CD8-positive, alpha-beta memory T cell (primary cell): Measurements from ENCODE around the gene MYOCOS. TPM values are rescaled to one million over a fixed set of nuclear protein-coding genes. Genes with fewer than 3 reads are reported as not detected.
A peak's percentile ranks its signal among the peaks of the same experiment; 100 is the strongest.

ENCODE experiments used
- CTCF ChIA-PET: fragments of 350-600 bp; sonication (Branson Sonifier 250); formaldehyde crosslinking; loops from one replicate; lab custom pipeline; 2021; ENCODE audit warnings: antibody characterized with exemption; lab: Charles Lee
- POLR2A ChIA-PET: fragments of 350-600 bp; sonication (Branson Sonifier 250); formaldehyde crosslinking; loops from one replicate; lab custom pipeline; 2021; ENCODE audit warnings: antibody characterized with exemption; lab: Charles Lee
- DNase-seq, 5 donors: peaks; one replicate each; pipeline versions ENCODE4 v3.0.0 to v3.0.0-alpha.2; 2020 to 2022; ENCODE audit warnings: mixed read lengths in 1 of 5
- H3K27ac ChIP-seq: one replicate; pipeline ENCODE4 v1.7.0; 2013; ENCODE audit warnings: low read depth, mild to moderate bottlenecking, low read length, moderate library complexity
- H3K27me3 ChIP-seq: 2 replicates; pipeline ENCODE4 v1.7.0; 2013; ENCODE audit warnings: low read length, mild to moderate bottlenecking; ENCODE audit not compliant: insufficient read depth, poor library complexity, severe bottlenecking
- H3K36me3 ChIP-seq: 2 replicates; pipeline ENCODE4 v1.7.0; 2013; ENCODE audit warnings: mild to moderate bottlenecking, low read length, moderate library complexity; ENCODE audit not compliant: insufficient read depth
- H3K4me1 ChIP-seq: 2 replicates; pipeline ENCODE4 v1.7.0; 2013; ENCODE audit warnings: mild to moderate bottlenecking, low read length, moderate library complexity; ENCODE audit not compliant: insufficient read depth
- H3K4me3 ChIP-seq: 2 replicates; pipeline ENCODE4 v1.7.0; 2013; ENCODE audit warnings: mild to moderate bottlenecking, low read length
- H3K9me3 ChIP-seq: 2 replicates; pipeline ENCODE4 v1.7.0; 2013; ENCODE audit warnings: mild to moderate bottlenecking, low read length
- H3K27ac Mint-ChIP-seq, 8 donors: one replicate each; pipeline ENCODE4 v1.8.0; 2020 to 2021; ENCODE audit warnings: mixed read lengths in 8 of 8, mild to moderate bottlenecking in 6 of 8, inconsistent platforms in 3 of 8, moderate library complexity in 3 of 8
- H3K27me3 Mint-ChIP-seq, 2 donors: one replicate each; pipeline ENCODE4 v1.8.0; 2020 to 2021; ENCODE audit warnings: mixed read lengths in 2 of 2, mild to moderate bottlenecking in 1 of 2, moderate library complexity in 1 of 2
- H3K36me3 Mint-ChIP-seq, 3 donors: one replicate each; pipeline ENCODE4 v1.8.0; 2020 to 2021; ENCODE audit warnings: mixed read lengths in 3 of 3, inconsistent platforms in 1 of 3, mild to moderate bottlenecking in 1 of 3
- H3K4me1 Mint-ChIP-seq, 3 donors: one replicate each; pipeline ENCODE4 v1.8.0; 2020 to 2021; ENCODE audit warnings: mixed read lengths in 3 of 3, inconsistent platforms in 1 of 3, mild to moderate bottlenecking in 1 of 3
- H3K4me3 Mint-ChIP-seq, 7 donors: one replicate each; pipeline ENCODE4 v1.8.0; 2020 to 2021; ENCODE audit warnings: mixed read lengths in 7 of 7, mild to moderate bottlenecking in 6 of 7, moderate library complexity in 4 of 7, inconsistent platforms in 2 of 7
- H3K9me3 Mint-ChIP-seq, 5 donors: one replicate each; pipeline ENCODE4 v1.8.0; 2020 to 2022; ENCODE audit warnings: mixed read lengths in 5 of 5, mild to moderate bottlenecking in 3 of 5, moderate library complexity in 2 of 5, inconsistent platforms in 1 of 5
- polyA plus RNA-seq: library from polyadenylated mRNA; unstranded; fragments of 300-500 nt; fragmentation: Illumina TruSeq; gene quantifications from one replicate; pipeline ENCODE4 v1.2.3, GENCODE V29; 2021
- total RNA-seq, 2 experiments: library from RNA; stranded (reverse); gene quantifications; one replicate each; pipeline ENCODE4 v1.2.3, GENCODE V29; 2021

MYOCOS gene
- total and polyA plus RNA-seq, 3 experiments from 2014 or later: not detected

GRCh38 chr1:171643156-171643555 is 21.1 kb downstream of the MYOCOS start:
- peaks cover 5 to 10% of the 10 kb centered on the region in 2 donors for H3K27me3 Mint-ChIP-seq
- no peak overlapping the region for H3K4me3 ChIP-seq
- no peak for DNase-seq
- no peaks in the 10 kb centered on the region for H3K36me3 ChIP-seq
- no peaks in the 10 kb centered on the region for H3K4me1 ChIP-seq
- H3K36me3 Mint-ChIP-seq: no peaks in the 10 kb centered on the region
- ChIA-PET CTCF (interaction anchor here (2.7 kb wide), 1 partner anchor 342 kb away, joined by 22 read pairs; no protein-coding TSS in a partner anchor), POLR2A (interaction anchor here (0.6 kb wide), 1 partner anchor 359 kb away, joined by 4 read pairs; no protein-coding TSS in a partner anchor)
- peak overlapping the region in 1 of 7 donors; percentile 5 for H3K4me3 Mint-ChIP-seq
- no peaks in the 10 kb centered on the region for H3K9me3 Mint-ChIP-seq
- no peaks in the 10 kb centered on the region for H3K9me3 ChIP-seq
- H3K4me1 Mint-ChIP-seq: peaks cover 6 to 10% (median 10%) of the 10 kb centered on the region in 3 donors
- no peak overlapping the region for H3K27ac ChIP-seq
- H3K27ac Mint-ChIP-seq: peak overlapping the region in 1 of 8 donors; percentile 38
- no peaks in the 10 kb centered on the region for H3K27me3 ChIP-seq

- H3K36me3 ChIP-seq: no peaks in the 10 kb centered on the region
- peaks cover 4 to 5% of the 10 kb centered on the region in 2 donors for H3K27me3 Mint-ChIP-seq
- H3K9me3 ChIP-seq: no peaks in the 10 kb centered on the region
- H3K4me3 Mint-ChIP-seq: peak overlapping the region in 2 of 7 donors; percentile 20 to 30
- CTCF ChIA-PET: interaction anchor here (0.8 to 3.5 kb wide), 10 partner anchors 8 to 341 kb away, joined by 3 to 22 read pairs (median 5); no protein-coding TSS in a partner anchor
- no peak overlapping the region for H3K27ac ChIP-seq
- no peaks in the 10 kb centered on the region for H3K27me3 ChIP-seq
- no peaks in the 10 kb centered on the region for H3K36me3 Mint-ChIP-seq
- POLR2A ChIA-PET: interaction anchor here (0.6 kb wide), 1 partner anchor 68 kb away, joined by 3 read pairs; no protein-coding TSS in a partner anchor
- H3K27ac Mint-ChIP-seq: peak overlapping the region in 1 of 8 donors; percentile 27
- H3K4me1 Mint-ChIP-seq: peaks cover 6 to 10% (median 10%) of the 10 kb centered on the region in 3 donors
- H3K4me3 ChIP-seq: no peak overlapping the region
- no peaks in the 10 kb centered on the region for H3K4me1 ChIP-seq
- H3K9me3 Mint-ChIP-seq: no peaks in the 10 kb centered on the region
- peak; percentile 12 to 62 (median 38) for DNase-seq
These were observed 22.9 kb downstream of the MYOCOS start for GRCh38 chr1:171644805-171645483.

- no peak overlapping the region for H3K27ac ChIP-seq
- no peak overlapping the region for H3K27ac Mint-ChIP-seq
- POLR2A ChIA-PET: no interaction called here
These were observed 23.7 kb downstream of the MYOCOS start for GRCh38 chr1:171645553-171646248.

GRCh38 chr1:171646249-171646560 is 24.2 kb downstream of the MYOCOS start:
- Mint-ChIP-seq H3K27me3 (peaks cover 8 to 13% of the 10 kb centered on the region in 2 donors), H3K36me3 (no peaks in the 10 kb centered on the region), H3K27ac (no peak overlapping the region), H3K4me3 (no peak overlapping the region), H3K4me1 (peaks cover 6 to 10% (median 10%) of the 10 kb centered on the region in 3 donors), H3K9me3 (no peaks in the 10 kb centered on the region)
- no peak overlapping the region for H3K27ac ChIP-seq
- ChIA-PET CTCF (interaction anchor here (1.3 to 3.5 kb wide), 2 partner anchors 9 to 342 kb away, joined by 4 to 16 read pairs; no protein-coding TSS in a partner anchor), POLR2A (no interaction called here)
- no peaks in the 10 kb centered on the region for H3K9me3 ChIP-seq
- no peaks in the 10 kb centered on the region for H3K27me3 ChIP-seq
- H3K36me3 ChIP-seq: no peaks in the 10 kb centered on the region
- no peak for DNase-seq
- no peak overlapping the region for H3K4me3 ChIP-seq
- no peaks in the 10 kb centered on the region for H3K4me1 ChIP-seq

More at GRCh38 chr1:171645553-171646248, 23.7 kb downstream of the MYOCOS start:
- Mint-ChIP-seq H3K9me3 (no peaks in the 10 kb centered on the region), H3K4me1 (peaks cover 6 to 10% (median 10%) of the 10 kb centered on the region in 3 donors), H3K4me3 (no peak overlapping the region), H3K27me3 (peaks cover 6 to 8% of the 10 kb centered on the region in 2 donors), H3K36me3 (no peaks in the 10 kb centered on the region)
- Histone ChIP-seq H3K27me3 (no peaks in the 10 kb centered on the region), H3K36me3 (no peaks in the 10 kb centered on the region), H3K4me3 (no peak overlapping the region), H3K9me3 (no peaks in the 10 kb centered on the region), H3K4me1 (no peaks in the 10 kb centered on the region)
- no peak for DNase-seq
- CTCF ChIA-PET: interaction anchor here (0.8 to 3.5 kb wide), 8 partner anchors 9 to 343 kb away, joined by 3 to 22 read pairs (median 6); no protein-coding TSS in a partner anchor

- H3K4me3 Mint-ChIP-seq: no peak within 1 kb of the TSS
These were observed 30.3 kb downstream of the MYOCOS start, which contains the start of gene MYOC for GRCh38 chr1:171652234-171652822. Gene MYOC (minus strand): TSS chr1:171652688. CDS start chr1:171652611, 77 bp downstream.

GRCh38 chr1:171653796-171654195 is 31.8 kb downstream of the MYOCOS start:
- POLR2A ChIA-PET: no interaction called here
- no peak overlapping the region for H3K27ac Mint-ChIP-seq
- H3K9me3 Mint-ChIP-seq: no peaks in the 10 kb centered on the region
- peaks cover 16 to 63% of the 10 kb centered on the region in 2 donors for H3K27me3 Mint-ChIP-seq
- no peak for DNase-seq
- Histone ChIP-seq H3K36me3 (no peaks in the 10 kb centered on the region), H3K9me3 (no peaks in the 10 kb centered on the region), H3K27me3 (peaks cover 10% of the 10 kb centered on the region), H3K4me1 (peaks cover 6% of the 10 kb centered on the region), H3K4me3 (no peak overlapping the region), H3K27ac (no peak overlapping the region)
- CTCF ChIA-PET: interaction anchor here (1.4 to 2.7 kb wide), 2 partner anchors 8 to 340 kb away, joined by 3 to 16 read pairs; no protein-coding TSS in a partner anchor
- peaks cover 7 to 10% (median 10%) of the 10 kb centered on the region in 3 donors for H3K4me1 Mint-ChIP-seq
- no peaks in the 10 kb centered on the region for H3K36me3 Mint-ChIP-seq
- no peak overlapping the region for H3K4me3 Mint-ChIP-seq

More at GRCh38 chr1:171652234-171652822, 30.3 kb downstream of the MYOCOS start, which contains the start of gene MYOC:
- no peaks in the 10 kb centered on the region for H3K9me3 Mint-ChIP-seq
- peaks cover 10% of the 10 kb centered on the region for H3K27me3 ChIP-seq
- CTCF ChIA-PET: no interaction called here
- H3K27ac Mint-ChIP-seq: peak within 1 kb of the TSS in 1 of 8 donors; percentile 90
- no peaks in the 10 kb centered on the region for H3K36me3 Mint-ChIP-seq
- no peak within 1 kb of the TSS for H3K4me3 ChIP-seq
- DNase-seq: no peak
- H3K27me3 Mint-ChIP-seq: peaks cover 16 to 58% of the 10 kb centered on the region in 2 donors
- peaks cover 7 to 10% (median 10%) of the 10 kb centered on the region in 3 donors for H3K4me1 Mint-ChIP-seq
- no peaks in the 10 kb centered on the region for H3K9me3 ChIP-seq
- H3K36me3 ChIP-seq: no peaks in the 10 kb centered on the region
- H3K4me1 ChIP-seq: peaks cover 6% of the 10 kb centered on the region
- POLR2A ChIA-PET: interaction anchor here (0.6 kb wide), 1 partner anchor 58 kb away, joined by 3 read pairs; no protein-coding TSS in a partner anchor
- H3K27ac ChIP-seq: no peak within 1 kb of the TSS

GRCh38 chr1:171654201-171654941 is 32.3 kb downstream of the MYOCOS start:
- Histone ChIP-seq H3K4me3 (no peak overlapping the region), H3K36me3 (no peaks in the 10 kb centered on the region), H3K27me3 (peaks cover 10% of the 10 kb centered on the region), H3K9me3 (no peaks in the 10 kb centered on the region), H3K27ac (no peak overlapping the region), H3K4me1 (peaks cover 6% of the 10 kb centered on the region)
- no peaks in the 10 kb centered on the region for H3K36me3 Mint-ChIP-seq
- no peak overlapping the region for H3K4me3 Mint-ChIP-seq
- peaks cover 16 to 63% of the 10 kb centered on the region in 2 donors for H3K27me3 Mint-ChIP-seq
- no peak for DNase-seq
- ChIA-PET POLR2A (no interaction called here), CTCF (interaction anchor here (1.3 to 2.7 kb wide), 4 partner anchors 9 to 341 kb away, joined by 3 to 16 read pairs (median 4); no protein-coding TSS in a partner anchor)
- H3K4me1 Mint-ChIP-seq: peaks cover 7 to 10% (median 10%) of the 10 kb centered on the region in 3 donors
- H3K27ac Mint-ChIP-seq: no peak overlapping the region
- no peaks in the 10 kb centered on the region for H3K9me3 Mint-ChIP-seq
